ENCODE data around the gene ST8SIA4. TPM values are rescaled to one million over a fixed set of nuclear protein-coding genes. Genes with fewer than 3 reads are reported as not detected.

The ST8SIA4 gene
- total RNA-seq, 1 donor from 2014 or later, result 10.9 TPM

- DNase-seq, result no peak
Observed at GRCh38 chr5:100867039-100867562, 36.0 kb downstream of the ST8SIA4 start.

- no peak for DNase-seq
Observed at GRCh38 chr5:100864931-100865330, 38.2 kb downstream of the ST8SIA4 start.

GRCh38 chr5:100863739-100864138 lies 39.3 kb downstream of the ST8SIA4 start:
- DNase-seq, result no peak

GRCh38 chr5:100861148-100861547 lies 41.9 kb downstream of the ST8SIA4 start:
- no peak for DNase-seq

- no peak for DNase-seq
Observed at GRCh38 chr5:100860407-100860806, 42.7 kb downstream of the ST8SIA4 start.

GRCh38 chr5:100858987-100859545 lies 44.0 kb downstream of the ST8SIA4 start:
- no peak for DNase-seq

GRCh38 chr5:100856462-100856861 lies 46.6 kb downstream of the ST8SIA4 start:
- DNase-seq, result no peak

- no peak for DNase-seq
Observed at GRCh38 chr5:100855937-100856430, 47.1 kb downstream of the ST8SIA4 start.

- no peak for DNase-seq
Observed at GRCh38 chr5:100855295-100855694, 47.8 kb downstream of the ST8SIA4 start.

- no peak for DNase-seq
Observed at GRCh38 chr5:100854591-100854990, 48.5 kb downstream of the ST8SIA4 start.

GRCh38 chr5:100853582-100853981 lies 49.5 kb downstream of the ST8SIA4 start:
- DNase-seq, result no peak

- DNase-seq, result no peak
Observed at GRCh38 chr5:100852988-100853449, 50.1 kb downstream of the ST8SIA4 start.

GRCh38 chr5:100852051-100852450 lies 51.0 kb downstream of the ST8SIA4 start:
- no peak for DNase-seq

- peak; percentile 68 for DNase-seq
Observed at GRCh38 chr5:100846772-100847171, 56.3 kb downstream of the ST8SIA4 start.

GRCh38 chr5:100842080-100842479 lies 61.0 kb downstream of the ST8SIA4 start:
- no peak for DNase-seq

- DNase-seq, result no peak
Observed at GRCh38 chr5:100841358-100842076, 61.6 kb downstream of the ST8SIA4 start.

GRCh38 chr5:100840789-100841188 lies 62.3 kb downstream of the ST8SIA4 start:
- no peak for DNase-seq

GRCh38 chr5:100840370-100840769 lies 62.7 kb downstream of the ST8SIA4 start:
- DNase-seq, result no peak

- DNase-seq, result no peak
Observed at GRCh38 chr5:100838048-100838473, 65.0 kb downstream of the ST8SIA4 start.

GRCh38 chr5:100834519-100834918 lies 68.6 kb downstream of the ST8SIA4 start:
- no peak for DNase-seq

- DNase-seq, result no peak
Observed at GRCh38 chr5:100832252-100833230, 70.5 kb downstream of the ST8SIA4 start.

- DNase-seq, result no peak
Observed at GRCh38 chr5:100828898-100829356, 74.2 kb downstream of the ST8SIA4 start.
